ENCODE measurements around the gene MRPL20. TPM values are rescaled to one million over a fixed set of nuclear protein-coding genes. Genes with fewer than 3 reads are reported as not detected.

MRPL20 gene
- total RNA-seq, 1 donor: 53.9 TPM

DNA sequence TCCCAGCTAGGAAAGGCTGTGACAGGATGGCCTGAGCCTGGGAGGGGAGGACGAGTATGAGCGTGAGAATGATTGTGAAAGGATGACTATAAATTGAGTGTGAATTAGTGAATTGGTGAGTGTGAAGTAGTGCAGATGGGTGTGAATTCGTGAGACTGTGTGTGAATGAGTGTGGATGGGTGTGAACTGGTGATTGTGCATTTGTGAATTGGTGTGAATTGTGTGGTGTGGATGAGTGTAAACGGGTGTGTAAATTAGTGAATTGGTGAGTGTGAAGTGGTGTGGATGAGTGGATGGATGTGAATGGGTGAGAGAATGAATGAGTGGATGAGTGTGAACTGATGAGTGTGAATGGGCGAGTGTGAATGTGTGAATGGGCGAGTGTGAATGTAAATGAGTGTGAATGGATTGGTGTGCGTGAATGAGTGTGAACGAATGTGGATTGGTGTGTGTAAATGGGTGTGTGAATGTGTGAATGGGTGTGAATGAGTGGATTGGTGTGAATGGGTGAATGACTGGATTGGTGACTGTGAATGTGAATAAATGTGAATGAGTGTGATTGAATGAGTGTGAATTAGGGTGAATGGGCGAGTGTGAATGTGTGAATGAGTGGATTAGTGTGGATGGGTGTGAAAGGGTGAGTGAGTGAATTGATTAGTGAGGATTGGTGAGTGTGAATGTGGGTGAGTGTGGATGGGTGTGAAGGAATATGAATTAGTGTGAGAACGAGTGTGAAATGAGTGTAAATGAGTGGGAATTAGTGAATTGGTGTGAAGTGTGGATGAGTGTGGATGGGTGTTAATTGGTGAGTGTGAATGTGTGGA, 41.0 kb downstream of the MRPL20 start:
- Histone ChIP-seq H3K4me1 (ENCODE audit: insufficient read depth, low read length) (peaks cover 19% of the 10 kb centered on the region), H3K4me3 (ENCODE audit: insufficient read depth, low read length) (no peak overlapping the region), H3K27me3 (ENCODE audit: insufficient read depth, low read length) (no peaks in the 10 kb centered on the region), H3K27ac (ENCODE audit: low read depth, low read length) (no peak overlapping the region), H2AFZ (ENCODE audit: low read length) (no peak overlapping the region), H4K20me1 (ENCODE audit: insufficient read depth, low read length) (no peaks in the 10 kb centered on the region), H3K36me3 (ENCODE audit: insufficient read depth, low read length) (no peaks in the 10 kb centered on the region), H3K79me2 (ENCODE audit: insufficient read depth, low read length) (peaks cover 4% of the 10 kb centered on the region), H3K9me3 (ENCODE audit: low read depth, low read length) (peaks cover 4% of the 10 kb centered on the region), H3K4me2 (ENCODE audit: insufficient read depth, low read length) (no peak overlapping the region)
- DNase-seq (ENCODE audit: insufficient read length, low spot score, missing footprints): no peak
- TF ChIP-seq, protein P1, sequence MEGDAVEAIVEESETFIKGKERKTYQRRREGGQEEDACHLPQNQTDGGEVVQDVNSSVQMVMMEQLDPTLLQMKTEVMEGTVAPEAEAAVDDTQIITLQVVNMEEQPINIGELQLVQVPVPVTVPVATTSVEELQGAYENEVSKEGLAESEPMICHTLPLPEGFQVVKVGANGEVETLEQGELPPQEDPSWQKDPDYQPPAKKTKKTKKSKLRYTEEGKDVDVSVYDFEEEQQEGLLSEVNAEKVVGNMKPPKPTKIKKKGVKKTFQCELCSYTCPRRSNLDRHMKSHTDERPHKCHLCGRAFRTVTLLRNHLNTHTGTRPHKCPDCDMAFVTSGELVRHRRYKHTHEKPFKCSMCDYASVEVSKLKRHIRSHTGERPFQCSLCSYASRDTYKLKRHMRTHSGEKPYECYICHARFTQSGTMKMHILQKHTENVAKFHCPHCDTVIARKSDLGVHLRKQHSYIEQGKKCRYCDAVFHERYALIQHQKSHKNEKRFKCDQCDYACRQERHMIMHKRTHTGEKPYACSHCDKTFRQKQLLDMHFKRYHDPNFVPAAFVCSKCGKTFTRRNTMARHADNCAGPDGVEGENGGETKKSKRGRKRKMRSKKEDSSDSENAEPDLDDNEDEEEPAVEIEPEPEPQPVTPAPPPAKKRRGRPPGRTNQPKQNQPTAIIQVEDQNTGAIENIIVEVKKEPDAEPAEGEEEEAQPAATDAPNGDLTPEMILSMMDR (IDR thresholded peaks at IDR 0.05; ENCODE audit: extremely low read depth, low read depth, low read length): no peak

DNA sequence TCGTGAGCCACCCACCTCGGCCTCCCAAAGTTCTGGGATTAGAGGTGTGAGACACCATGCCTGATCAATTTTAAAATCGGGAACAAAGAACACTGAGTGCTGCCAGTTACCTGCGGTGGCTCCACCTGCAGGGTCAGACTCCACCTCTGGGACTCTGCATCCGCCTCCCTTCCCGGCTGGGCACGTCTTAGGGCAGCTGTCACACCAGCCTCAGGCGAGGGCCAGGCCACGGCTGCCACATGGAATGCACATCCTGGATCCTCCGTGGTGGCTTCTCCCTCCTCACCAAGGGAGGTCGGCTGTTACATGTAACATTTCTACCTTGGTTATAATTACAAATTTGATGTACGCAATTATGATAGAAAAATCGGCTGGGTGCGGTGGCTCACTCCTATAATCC, 42.8 kb downstream of the MRPL20 start:
- no peaks in the 10 kb centered on the region for H4K20me1 ChIP-seq (ENCODE audit: insufficient read depth, low read length)
- H3K9me3 ChIP-seq (ENCODE audit: low read depth, low read length): peaks cover 4% of the 10 kb centered on the region
- TF ChIP-seq, protein P1 (IDR thresholded peaks at IDR 0.05; ENCODE audit: extremely low read depth, low read depth, low read length): no peak
- no peak overlapping the region for H3K4me2 ChIP-seq (ENCODE audit: insufficient read depth, low read length)
- H3K36me3 ChIP-seq (ENCODE audit: insufficient read depth, low read length): no peaks in the 10 kb centered on the region
- peak; percentile 32 for DNase-seq (ENCODE audit: insufficient read length, low spot score, missing footprints)
- H3K79me2 ChIP-seq (ENCODE audit: insufficient read depth, low read length): peaks cover 7% of the 10 kb centered on the region
- no peaks in the 10 kb centered on the region for H3K27me3 ChIP-seq (ENCODE audit: insufficient read depth, low read length)
- no peak overlapping the region for H2AFZ ChIP-seq (ENCODE audit: low read length)
- H3K4me3 ChIP-seq (ENCODE audit: insufficient read depth, low read length): no peak overlapping the region
- H3K27ac ChIP-seq (ENCODE audit: low read depth, low read length): no peak overlapping the region
- peaks cover 30% of the 10 kb centered on the region for H3K4me1 ChIP-seq (ENCODE audit: insufficient read depth, low read length)

- Histone ChIP-seq H3K27me3 (ENCODE audit: insufficient read depth, low read length) (no peaks in the 10 kb centered on the region), H3K79me2 (ENCODE audit: insufficient read depth, low read length) (peaks cover 21% of the 10 kb centered on the region), H3K4me3 (ENCODE audit: insufficient read depth, low read length) (peak overlapping the region; percentile 42), H3K9me3 (ENCODE audit: low read depth, low read length) (peaks cover under 1% of the 10 kb centered on the region), H3K27ac (ENCODE audit: low read depth, low read length) (peak overlapping the region; percentile 85), H3K4me1 (ENCODE audit: insufficient read depth, low read length) (peaks cover 40% of the 10 kb centered on the region), H3K4me2 (ENCODE audit: insufficient read depth, low read length) (peak overlapping the region; percentile 89), H3K36me3 (ENCODE audit: insufficient read depth, low read length) (no peaks in the 10 kb centered on the region), H4K20me1 (ENCODE audit: insufficient read depth, low read length) (peaks cover 4% of the 10 kb centered on the region), H2AFZ (ENCODE audit: low read length) (peak overlapping the region; percentile 53)
- DNase-seq (ENCODE audit: insufficient read length, low spot score, missing footprints): peak; percentile 94
- TF ChIP-seq, protein P1 (IDR thresholded peaks at IDR 0.05; ENCODE audit: extremely low read depth, low read depth, low read length): peak; percentile 20
These were observed 45.1 kb downstream of the MRPL20 start for GRCh38 chr1:1361982-1362423.

GRCh38 chr1:1361233-1361981, 45.7 kb downstream of the MRPL20 start:
- H3K4me3 ChIP-seq (ENCODE audit: insufficient read depth, low read length): peak overlapping the region; percentile 42
- peak; percentile 86 for DNase-seq (ENCODE audit: insufficient read length, low spot score, missing footprints)
- no peaks in the 10 kb centered on the region for H3K27me3 ChIP-seq (ENCODE audit: insufficient read depth, low read length)
- peak overlapping the region; percentile 85 for H3K27ac ChIP-seq (ENCODE audit: low read depth, low read length)
- peak overlapping the region; percentile 26 for H2AFZ ChIP-seq (ENCODE audit: low read length)
- H3K4me1 ChIP-seq (ENCODE audit: insufficient read depth, low read length): peaks cover 40% of the 10 kb centered on the region
- H3K9me3 ChIP-seq (ENCODE audit: low read depth, low read length): no peaks in the 10 kb centered on the region
- peak overlapping the region; percentile 89 for H3K4me2 ChIP-seq (ENCODE audit: insufficient read depth, low read length)
- no peaks in the 10 kb centered on the region for H3K36me3 ChIP-seq (ENCODE audit: insufficient read depth, low read length)
- H4K20me1 ChIP-seq (ENCODE audit: insufficient read depth, low read length): peaks cover 8% of the 10 kb centered on the region
- peaks cover 26% of the 10 kb centered on the region for H3K79me2 ChIP-seq (ENCODE audit: insufficient read depth, low read length)
- TF ChIP-seq, protein P1 (IDR thresholded peaks at IDR 0.05; ENCODE audit: extremely low read depth, low read depth, low read length): no peak
